GM23248 (cell line): ENCODE measurements around the gene PPEF1. TPM values are rescaled to one million over a fixed set of nuclear protein-coding genes. Genes with fewer than 3 reads are reported as not detected.

Experiments
- DNase-seq: peaks from one replicate; pipeline ENCODE4 v3.0.0-alpha.2; 2015
- H2AFZ ChIP-seq: fragments of 200-600 bp; sonication (generic); 2 replicates; pipeline ENCODE4 v1.6.1; 2016; ENCODE audit warnings: antibody characterized with exemption
- H3F3A ChIP-seq: fragments of 200-600 bp; sonication (generic); 2 replicates; pipeline ENCODE4 v1.6.1; 2016; ENCODE audit warnings: mild to moderate bottlenecking, antibody characterized with exemption, mixed run types; ENCODE audit not compliant: insufficient read depth
- H3K27ac ChIP-seq: fragments of 200-600 bp; sonication (generic); 2 replicates; pipeline ENCODE4 v1.5.1; 2016; ENCODE audit warnings: mild to moderate bottlenecking
- H3K27me3 ChIP-seq: fragments of 200-600 bp; sonication (generic); replicated peaks from 2 replicates; pipeline ENCODE4 v1.6.1; 2016; ENCODE audit warnings: mild to moderate bottlenecking; ENCODE audit not compliant: insufficient read depth
- H3K36me3 ChIP-seq: fragments of 200-600 bp; sonication (generic); 2 replicates; pipeline ENCODE4 v1.6.1; 2016; ENCODE audit warnings: low read depth, mild to moderate bottlenecking
- H3K4me1 ChIP-seq: fragments of 200-600 bp; sonication (generic); 2 replicates; pipeline ENCODE4 v1.6.1; 2016; ENCODE audit warnings: mild to moderate bottlenecking; ENCODE audit not compliant: insufficient read depth
- H3K4me2 ChIP-seq: fragments of 200-600 bp; sonication (generic); one replicate; pipeline ENCODE4 v1.6.1; 2016; ENCODE audit warnings: mild to moderate bottlenecking; ENCODE audit not compliant: unreplicated experiment
- H3K4me3 ChIP-seq: fragments of 200-600 bp; sonication (generic); 2 replicates; pipeline ENCODE4 v1.5.1; 2016; ENCODE audit warnings: mild to moderate bottlenecking
- H3K79me2 ChIP-seq: fragments of 200-600 bp; sonication (generic); 2 replicates; pipeline ENCODE4 v1.6.1; 2016; ENCODE audit warnings: mild to moderate bottlenecking; ENCODE audit not compliant: insufficient read depth
- H3K9ac ChIP-seq: fragments of 200-600 bp; sonication (generic); 2 replicates; pipeline ENCODE4 v1.6.1; 2016; ENCODE audit warnings: mild to moderate bottlenecking
- H3K9me2 ChIP-seq: fragments of 200-600 bp; sonication (generic); 2 replicates; pipeline ENCODE4 v1.6.1; 2016; ENCODE audit warnings: mixed run types, mild to moderate bottlenecking, moderate library complexity; ENCODE audit not compliant: insufficient read depth
- H3K9me3 ChIP-seq: fragments of 200-600 bp; sonication (generic); one replicate; pipeline ENCODE4 v1.6.1; 2017; ENCODE audit warnings: low read depth
- H4K20me1 ChIP-seq: fragments of 200-600 bp; sonication (generic); 2 replicates; pipeline ENCODE4 v1.6.0; 2016; ENCODE audit not compliant: insufficient read depth
- EZH2 ChIP-seq: fragments of 200-600 bp; sonication (generic); IDR thresholded peaks from 2 replicates; pipeline ENCODE4 v1.6.1; 2018; ENCODE audit warnings: antibody characterized with exemption, mild to moderate bottlenecking; ENCODE audit not compliant: insufficient read depth, poor library complexity, severe bottlenecking
- EZH2phosphoT487 ChIP-seq: fragments of 200-600 bp; sonication (generic); IDR thresholded peaks from 2 replicates; pipeline ENCODE4 v1.6.1; 2018; ENCODE audit warnings: antibody characterized with exemption, moderate library complexity, mild to moderate bottlenecking, low read depth; ENCODE audit not compliant: insufficient read depth
- WGBS, 2 experiments: methylation state at CpG; one replicate each; pipeline ENCODE4 v1.1.6; 2015 to 2017; ENCODE audit warnings: low lambda C conversion rate in 2 of 2, low coverage in 1 of 2; ENCODE audit errors: missing lambda C conversion rate in 2 of 2; 5-methylcytosine and 5-hydroxymethylcytosine counted together
- in situ Hi-C: fragments of 300-500 bp; cut with MboI; formaldehyde crosslinking; loops from 2 replicates; pipeline ENCODE4 v1.15.0; 2020
- polyA plus RNA-seq: library from polyadenylated mRNA; unstranded; fragments of >200 nt; fragmentation: Nextera tagmentation; extraction: Ambion mirVana; gene quantifications from 2 replicates; pipeline ENCODE4 v1.2.1, GENCODE V29; 2016
- total RNA-seq: library from RNA; depleted of rRNA; stranded (reverse); fragments of >200 nt; shearing (Covaris generic); gene quantifications from 2 replicates; pipeline ENCODE4 v1.2.3, GENCODE V29; 2014

PPEF1 gene
- total and polyA plus RNA-seq, 2 experiments from 2014 or later: not detected

- TF ChIP-seq EZH2phosphoT487 (no peak), EZH2 (no peak)
These were observed 92.5 kb downstream of the PPEF1 start for GRCh38 chrX:18799911-18800310.

GRCh38 chrX:18809641-18810040, 102.2 kb downstream of the PPEF1 start:
- Histone ChIP-seq H3K4me2 (no peak overlapping the region), H3K4me3 (no peak overlapping the region)

More at GRCh38 chrX:18799911-18800310, 92.5 kb downstream of the PPEF1 start:
- no peak for DNase-seq
- Histone ChIP-seq H3K4me1 (no peaks in the 10 kb centered on the region), H3K4me3 (no peak overlapping the region), H3K36me3 (no peaks in the 10 kb centered on the region), H3K27ac (no peak overlapping the region), H3K9me3 (no peaks in the 10 kb centered on the region), H3F3A (no peaks in the 10 kb centered on the region), H3K79me2 (no peaks in the 10 kb centered on the region), H3K9me2 (no peaks in the 10 kb centered on the region), H3K27me3 (no peaks in the 10 kb centered on the region), H4K20me1 (no peaks in the 10 kb centered on the region), H3K4me2 (no peak overlapping the region), H3K9ac (no peak overlapping the region), H2AFZ (no peak overlapping the region)
- in situ Hi-C loops: no loop called here
- WGBS, 2 experiments: 0 to 5% methylated on average over 2 of the region's 2 CpGs

GRCh38 chrX:18810416-18810815, 103.0 kb downstream of the PPEF1 start:
- Histone ChIP-seq H3K4me1 (no peaks in the 10 kb centered on the region), H3K36me3 (no peaks in the 10 kb centered on the region), H3K27me3 (no peaks in the 10 kb centered on the region), H3F3A (no peaks in the 10 kb centered on the region), H3K9me3 (no peaks in the 10 kb centered on the region), H4K20me1 (no peaks in the 10 kb centered on the region), H2AFZ (no peak overlapping the region), H3K27ac (no peak overlapping the region), H3K4me2 (no peak overlapping the region), H3K4me3 (no peak overlapping the region), H3K79me2 (no peaks in the 10 kb centered on the region), H3K9me2 (no peaks in the 10 kb centered on the region), H3K9ac (no peak overlapping the region)
- TF ChIP-seq EZH2phosphoT487: no peak
- TF ChIP-seq EZH2: no peak
- 36 to 40% methylated on average over 2 of the region's 2 CpGs for WGBS, 2 experiments
- in situ Hi-C loops: no loop called here
- DNase-seq: no peak

More at GRCh38 chrX:18809641-18810040, 102.2 kb downstream of the PPEF1 start:
- Histone ChIP-seq H3K79me2 (no peaks in the 10 kb centered on the region), H3K9me3 (no peaks in the 10 kb centered on the region), H3K27me3 (no peaks in the 10 kb centered on the region), H3F3A (no peaks in the 10 kb centered on the region), H3K27ac (no peak overlapping the region), H3K9ac (no peak overlapping the region), H4K20me1 (no peaks in the 10 kb centered on the region), H3K36me3 (no peaks in the 10 kb centered on the region), H3K4me1 (no peaks in the 10 kb centered on the region), H2AFZ (no peak overlapping the region), H3K9me2 (no peaks in the 10 kb centered on the region)
- in situ Hi-C loops: no loop called here
- TF ChIP-seq EZH2phosphoT487 (no peak), EZH2 (no peak)
- no peak for DNase-seq

GRCh38 chrX:18825375-18825774, 117.9 kb downstream of the PPEF1 start:
- no peaks in the 10 kb centered on the region for H3K36me3 ChIP-seq
- DNase-seq: no peak
- H4K20me1 ChIP-seq: no peaks in the 10 kb centered on the region
- WGBS, 2 experiments: 64 to 81% methylated on average over 2 of the region's 2 CpGs
- H3K9me3 ChIP-seq: no peaks in the 10 kb centered on the region
- H2AFZ ChIP-seq: no peak overlapping the region
- in situ Hi-C loops: no loop called here
- H3F3A ChIP-seq: no peaks in the 10 kb centered on the region
- no peaks in the 10 kb centered on the region for H3K27me3 ChIP-seq
- H3K9me2 ChIP-seq: no peaks in the 10 kb centered on the region
- no peak overlapping the region for H3K4me3 ChIP-seq
- H3K4me2 ChIP-seq: no peak overlapping the region
- no peak overlapping the region for H3K9ac ChIP-seq
- no peak overlapping the region for H3K27ac ChIP-seq
- TF ChIP-seq EZH2phosphoT487 (no peak), EZH2 (no peak)
- H3K79me2 ChIP-seq: no peaks in the 10 kb centered on the region
- no peaks in the 10 kb centered on the region for H3K4me1 ChIP-seq

GRCh38 chrX:18828832-18829404, 121.5 kb downstream of the PPEF1 start:
- Histone ChIP-seq H3K9ac (no peak overlapping the region), H3K4me3 (no peak overlapping the region), H3K36me3 (no peaks in the 10 kb centered on the region), H3K4me2 (no peak overlapping the region), H3K27me3 (no peaks in the 10 kb centered on the region), H4K20me1 (no peaks in the 10 kb centered on the region), H3F3A (no peaks in the 10 kb centered on the region), H3K9me2 (no peaks in the 10 kb centered on the region), H3K79me2 (no peaks in the 10 kb centered on the region), H2AFZ (no peak overlapping the region), H3K27ac (no peak overlapping the region), H3K4me1 (0 out of 2 replicates have a peak, but pooled peaks cover 6% of the 10 kb centered on the region), H3K9me3 (no peaks in the 10 kb centered on the region)
- no peak for DNase-seq
- TF ChIP-seq EZH2 (no peak), EZH2phosphoT487 (no peak)
- in situ Hi-C loops: no loop called here
- WGBS, 2 experiments: 86 to 89% methylated on average over 1 of the region's 1 CpG
